Upper lobe of left lung (tissue), 6 donors: Measurements from ENCODE around the gene CALR3. TPM values are rescaled to one million over a fixed set of nuclear protein-coding genes. Genes with fewer than 3 reads are reported as not detected.
A peak's percentile ranks its signal among the peaks of the same experiment; 100 is the strongest.

Source experiments
- ATAC-seq, 2 donors: fragments of 200-7000 bp; cut with Tn5 transposase; one replicate each; pipeline ENCODE4 v1.9.1; 2022; ENCODE audit warnings: mild to moderate bottlenecking in 2 of 2, moderate library complexity in 2 of 2; ENCODE audit not compliant: low FRiP score in 2 of 2
- DNase-seq, 2 donors: peaks; one replicate each; pipeline ENCODE4 v3.0.0-alpha.2; 2019 to 2020
- H3K27ac ChIP-seq, 4 donors: fragments of 200-600 bp; sonication (generic); one replicate each; pipeline ENCODE4 v1.5.1; 2016 to 2019
- H3K27me3 ChIP-seq, 4 donors: fragments of 200-600 bp; sonication (generic); one replicate each; pipeline ENCODE4 v1.5.1; 2017 to 2019
- H3K36me3 ChIP-seq, 4 donors: fragments of 200-600 bp; sonication (generic); one replicate each; pipeline ENCODE4 v1.5.1; 2016 to 2019
- H3K4me1 ChIP-seq, 4 donors: fragments of 200-600 bp; sonication (generic); one replicate each; pipeline ENCODE4 v1.5.1; 2018 to 2019
- H3K4me3 ChIP-seq, 4 donors: fragments of 200-600 bp; sonication (generic); one replicate each; pipeline ENCODE4 v1.5.1; 2017 to 2019; ENCODE audit warnings: mild to moderate bottlenecking in 2 of 4, moderate library complexity in 1 of 4
- H3K9me3 ChIP-seq, 4 donors: fragments of 200-600 bp; sonication (generic); one replicate each; pipeline ENCODE4 v1.5.1; 2018 to 2019
- CTCF ChIP-seq, 6 experiments: fragments of 450-650 bp in 4 of 6; fragments of 200-600 bp in 2 of 6; sonication (generic) in 2 of 6; IDR thresholded peaks; one replicate each; pipeline ENCODE4 v1.5.1; 2016 to 2019; ENCODE audit warnings: antibody characterized with exemption in 6 of 6
- EP300 ChIP-seq, 4 donors: sonication (generic); formaldehyde crosslinking; IDR thresholded peaks; one replicate each; pipeline ENCODE4 v1.5.1; 2017; ENCODE audit warnings: antibody characterized with exemption in 4 of 4, control low read depth in 2 of 4
- POLR2A ChIP-seq, 4 donors: fragments of 450-650 bp; IDR thresholded peaks; one replicate each; pipeline ENCODE4 v1.5.1; 2016 to 2017; ENCODE audit warnings: antibody characterized with exemption in 4 of 4, mild to moderate bottlenecking in 2 of 4
- POLR2AphosphoS5 ChIP-seq, 2 donors: sonication (generic); formaldehyde crosslinking; IDR thresholded peaks; one replicate each; pipeline ENCODE4 v1.5.1; 2017; ENCODE audit warnings: antibody characterized with exemption in 2 of 2
- WGBS, 2 donors: methylation state at CpG; one replicate each; pipeline ENCODE4 v1.1.5; 2017 to 2018; 5-methylcytosine and 5-hydroxymethylcytosine counted together
- total RNA-seq, 6 donors: library from RNA; depleted of rRNA in 4 of 6; stranded (reverse); fragments of >200 nt in 4 of 6; gene quantifications; one replicate each; pipeline versions ENCODE4 v1.1.0 to v1.2.1, GENCODE V29; 2016 to 2021
- donor health status: DM: no; HTN: no; CAD: no; lungs with moderate emphysema.
- donor health status: DM: no; HTN: yes; CAD: no; lungs with severe emphysema.

Gene CALR3
- total RNA-seq, 6 donors from 2014 or later = not detected

GRCh38 chr19:16446724-16447368, 49.1 kb downstream of the CALR3 start:
- no peaks in the 10 kb centered on the region for H3K9me3 ChIP-seq
- ATAC-seq = peak; percentile 88 to 94
- TF ChIP-seq CTCF (IDR thresholded peaks at IDR 0.05) (no peak), POLR2A (IDR thresholded peaks at IDR 0.05) (peak in 1 of 4 donors; percentile 38), POLR2AphosphoS5 (IDR thresholded peaks at IDR 0.05) (peak in 1 of 2 donors; percentile 69)
- DNase-seq = peak in 1 of 2 donors; percentile 94
- 15 to 20% methylated on average over 8 to 9 of the region's 9 CpGs for WGBS, 2 donors
- no peak overlapping the region for H3K4me3 ChIP-seq
- H3K27me3 ChIP-seq = no peaks in the 10 kb centered on the region
- no peaks in the 10 kb centered on the region for H3K36me3 ChIP-seq
- H3K27ac ChIP-seq = peak overlapping the region; percentile 47 to 73 (median 62)
- peaks cover 41 to 53% (median 45%) of the 10 kb centered on the region in 4 donors for H3K4me1 ChIP-seq

GRCh38 chr19:16446108-16446723, 49.8 kb downstream of the CALR3 start:
- Histone ChIP-seq H3K36me3 (peaks cover 0 to 5% (median under 1%) of the 10 kb centered on the region in 4 donors), H3K9me3 (no peaks in the 10 kb centered on the region), H3K27ac (peak overlapping the region; percentile 47 to 73 (median 62)), H3K4me3 (no peak overlapping the region), H3K27me3 (no peaks in the 10 kb centered on the region), H3K4me1 (peaks cover 41 to 55% (median 47%) of the 10 kb centered on the region in 4 donors)
- TF ChIP-seq POLR2A (IDR thresholded peaks at IDR 0.05) (no peak), EP300 (IDR thresholded peaks at IDR 0.05) (no peak), CTCF (IDR thresholded peaks at IDR 0.05) (no peak), POLR2AphosphoS5 (IDR thresholded peaks at IDR 0.05) (no peak)
- ATAC-seq (no peak), DNase-seq (no peak)
- WGBS, 2 donors = 72 to 86% methylated on average over 13 of the region's 13 CpGs

GRCh38 chr19:16445238-16446107, 50.5 kb downstream of the CALR3 start:
- no peak for ATAC-seq
- no peak overlapping the region for H3K4me3 ChIP-seq
- H3K9me3 ChIP-seq = no peaks in the 10 kb centered on the region
- WGBS, 2 donors = 80 to 81% methylated on average over 8 to 14 of the region's 14 CpGs
- H3K27ac ChIP-seq = peak overlapping the region in 3 of 4 donors; percentile 53 to 73 (median 70)
- H3K4me1 ChIP-seq = peaks cover 41 to 55% (median 47%) of the 10 kb centered on the region in 4 donors
- peaks cover 0 to 12% (median 4%) of the 10 kb centered on the region in 4 donors for H3K36me3 ChIP-seq
- peak in 1 of 2 donors; percentile 62 for DNase-seq
- TF ChIP-seq CTCF (IDR thresholded peaks at IDR 0.05) (no peak), EP300 (IDR thresholded peaks at IDR 0.05) (no peak), POLR2A (IDR thresholded peaks at IDR 0.05) (no peak), POLR2AphosphoS5 (IDR thresholded peaks at IDR 0.05) (no peak)
- H3K27me3 ChIP-seq = no peaks in the 10 kb centered on the region

- Histone ChIP-seq H3K9me3 (no peaks in the 10 kb centered on the region), H3K27me3 (no peaks in the 10 kb centered on the region), H3K4me3 (no peak overlapping the region), H3K27ac (peak overlapping the region in 2 of 4 donors; percentile 53 to 73), H3K4me1 (peaks cover 41 to 55% (median 47%) of the 10 kb centered on the region in 4 donors), H3K36me3 (peaks cover 0 to 23% (median 9%) of the 10 kb centered on the region in 4 donors)
- ATAC-seq = no peak
- WGBS, 2 donors = 55 to 63% methylated on average over 2 of the region's 2 CpGs
- no peak for TF ChIP-seq EP300 (IDR thresholded peaks at IDR 0.05)
- no peak for TF ChIP-seq POLR2A (IDR thresholded peaks at IDR 0.05)
- no peak for DNase-seq
Observed at GRCh38 chr19:16444269-16444600, 51.7 kb downstream of the CALR3 start.
